ENCODE data around the gene PARP3.

GRCh38 chr3:51897391-51897790, 44.8 kb upstream of the PARP3 start:
- TF ChIP-seq SETDB1 (IDR thresholded peaks at IDR 0.05; ENCODE audit: low read length) (no peak), USF2 (CRISPR knock-in tag; IDR thresholded peaks at IDR 0.05) (no peak)
- TF ChIP-seq, protein P1, sequence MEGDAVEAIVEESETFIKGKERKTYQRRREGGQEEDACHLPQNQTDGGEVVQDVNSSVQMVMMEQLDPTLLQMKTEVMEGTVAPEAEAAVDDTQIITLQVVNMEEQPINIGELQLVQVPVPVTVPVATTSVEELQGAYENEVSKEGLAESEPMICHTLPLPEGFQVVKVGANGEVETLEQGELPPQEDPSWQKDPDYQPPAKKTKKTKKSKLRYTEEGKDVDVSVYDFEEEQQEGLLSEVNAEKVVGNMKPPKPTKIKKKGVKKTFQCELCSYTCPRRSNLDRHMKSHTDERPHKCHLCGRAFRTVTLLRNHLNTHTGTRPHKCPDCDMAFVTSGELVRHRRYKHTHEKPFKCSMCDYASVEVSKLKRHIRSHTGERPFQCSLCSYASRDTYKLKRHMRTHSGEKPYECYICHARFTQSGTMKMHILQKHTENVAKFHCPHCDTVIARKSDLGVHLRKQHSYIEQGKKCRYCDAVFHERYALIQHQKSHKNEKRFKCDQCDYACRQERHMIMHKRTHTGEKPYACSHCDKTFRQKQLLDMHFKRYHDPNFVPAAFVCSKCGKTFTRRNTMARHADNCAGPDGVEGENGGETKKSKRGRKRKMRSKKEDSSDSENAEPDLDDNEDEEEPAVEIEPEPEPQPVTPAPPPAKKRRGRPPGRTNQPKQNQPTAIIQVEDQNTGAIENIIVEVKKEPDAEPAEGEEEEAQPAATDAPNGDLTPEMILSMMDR (IDR thresholded peaks at IDR 0.05 in 2 of 3, conservative IDR thresholded peaks at IDR 0.05 in 1 of 3; ENCODE audit: insufficient read depth in 2 of 3, low read depth in 1 of 3, low read length in 3 of 3): no peak
- TF ChIP-seq, protein P2, sequence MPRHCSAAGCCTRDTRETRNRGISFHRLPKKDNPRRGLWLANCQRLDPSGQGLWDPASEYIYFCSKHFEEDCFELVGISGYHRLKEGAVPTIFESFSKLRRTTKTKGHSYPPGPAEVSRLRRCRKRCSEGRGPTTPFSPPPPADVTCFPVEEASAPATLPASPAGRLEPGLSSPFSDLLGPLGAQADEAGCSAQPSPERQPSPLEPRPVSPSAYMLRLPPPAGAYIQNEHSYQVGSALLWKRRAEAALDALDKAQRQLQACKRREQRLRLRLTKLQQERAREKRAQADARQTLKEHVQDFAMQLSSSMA (CRISPR knock-in tag; IDR thresholded peaks at IDR 0.05): no peak
